Stimulated activated CD8-positive, alpha-beta memory T cell treated with anti-CD3 and anti-CD28 coated beads, Interleukin-7, amount 100 ng/mL, for 24 hours (primary cell): ENCODE results near the gene SIK3.
"Not testable (repeated sequence)": the region's sequence is repeated elsewhere in the genome, so short reads cannot be mapped to it uniquely, and the experiment has no call there.

ENCODE experiments used
- DNase-seq: peaks from one replicate; pipeline ENCODE4 v3.0.0-alpha.2; 2020; ENCODE audit warnings: low read depth

The SIK3 gene

GRCh38 chr11:117098269-117099232 lies at the start of gene SIK3:
SIK3 (minus strand) TSS chr11:117098428; CDS start chr11:117098415, 13 bp downstream.
- peak; percentile 81 for DNase-seq

- DNase-seq: no peak
These were observed 48.3 kb upstream of the SIK3 start for GRCh38 chr11:117146521-117146920.

GRCh38 chr11:117145393-117145761 lies 47.1 kb upstream of the SIK3 start:
- DNase-seq: no peak

- no peak for DNase-seq
These were observed 46.5 kb upstream of the SIK3 start for GRCh38 chr11:117144477-117145392.

- DNase-seq: peak; percentile 92
These were observed 45.7 kb upstream of the SIK3 start, which contains the start of gene PAFAH1B2 for GRCh38 chr11:117143871-117144476. PAFAH1B2 (plus strand) TSS chr11:117144287; CDS start chr11:117152448, 8,161 bp downstream.

GRCh38 chr11:117143390-117143789 lies 45.2 kb upstream of the SIK3 start:
- no peak for DNase-seq

- DNase-seq: not testable (repeated sequence)
These were observed 39.2 kb upstream of the SIK3 start for GRCh38 chr11:117137223-117138086.

- DNase-seq: not testable (repeated sequence)
These were observed 36.8 kb upstream of the SIK3 start for GRCh38 chr11:117134979-117135378.

GRCh38 chr11:117134431-117134830 lies 36.2 kb upstream of the SIK3 start:
- no peak for DNase-seq

- DNase-seq: no peak
These were observed 32.7 kb upstream of the SIK3 start for GRCh38 chr11:117130879-117131278.

GRCh38 chr11:117130396-117130795 lies 32.2 kb upstream of the SIK3 start:
- not testable (repeated sequence) for DNase-seq

- DNase-seq: no peak
These were observed 30.1 kb upstream of the SIK3 start for GRCh38 chr11:117128289-117128688.

- no peak for DNase-seq
These were observed 29.1 kb upstream of the SIK3 start for GRCh38 chr11:117127171-117127901.

- no peak for DNase-seq
These were observed 28.2 kb upstream of the SIK3 start for GRCh38 chr11:117126223-117126965.

GRCh38 chr11:117122556-117122955 lies 24.3 kb upstream of the SIK3 start:
- no peak for DNase-seq

GRCh38 chr11:117121176-117121575 lies 22.9 kb upstream of the SIK3 start:
- no peak for DNase-seq

GRCh38 chr11:117117681-117118080 lies 19.5 kb upstream of the SIK3 start:
- DNase-seq: no peak

GRCh38 chr11:117112939-117113338 lies 14.7 kb upstream of the SIK3 start:
- DNase-seq: not testable (repeated sequence)

- DNase-seq: not testable (repeated sequence)
These were observed 14.3 kb upstream of the SIK3 start for GRCh38 chr11:117112497-117112896.
